ENCODE results near the gene GPR142. TPM values are rescaled to one million over a fixed set of nuclear protein-coding genes. Genes with fewer than 3 reads are reported as not detected.

GPR142 gene
- polyA plus RNA-seq, 1 donor: 0.44 TPM

GRCh38 chr17:74345433-74346241 lies 21.7 kb upstream of the GPR142 start:
- DNase-seq: no peak

- no peak for DNase-seq
Observed at GRCh38 chr17:74347646-74348045, 19.7 kb upstream of the GPR142 start.

GRCh38 chr17:74349120-74349519 lies 18.2 kb upstream of the GPR142 start:
- no peak for DNase-seq

GRCh38 chr17:74350486-74350885 lies 16.8 kb upstream of the GPR142 start:
- DNase-seq: no peak

- no peak for DNase-seq
Observed at GRCh38 chr17:74351552-74352210, 15.6 kb upstream of the GPR142 start.

GRCh38 chr17:74353446-74354060 lies 13.8 kb upstream of the GPR142 start:
- no peak for DNase-seq

- no peak for DNase-seq
Observed at GRCh38 chr17:74354123-74354522, 13.2 kb upstream of the GPR142 start.

- DNase-seq: no peak
Observed at GRCh38 chr17:74354561-74354960, 12.7 kb upstream of the GPR142 start.

GRCh38 chr17:74355065-74355464 lies 12.2 kb upstream of the GPR142 start:
- DNase-seq: no peak

GRCh38 chr17:74356646-74357465 lies 10.4 kb upstream of the GPR142 start:
- DNase-seq: no peak

- no peak for DNase-seq
Observed at GRCh38 chr17:74357466-74357809, 9.9 kb upstream of the GPR142 start.

- DNase-seq: no peak
Observed at GRCh38 chr17:74358697-74359096, 8.6 kb upstream of the GPR142 start.

GRCh38 chr17:74359916-74360315 lies 7.4 kb upstream of the GPR142 start:
- no peak for DNase-seq

GRCh38 chr17:74360899-74361229 lies 6.4 kb upstream of the GPR142 start:
- DNase-seq: no peak

GRCh38 chr17:74361230-74362068 lies 5.9 kb upstream of the GPR142 start, which contains the start of gene BTBD17:
BTBD17 (minus strand) TSS chr17:74361868; CDS start chr17:74361819, 49 bp downstream.
- DNase-seq: no peak

GRCh38 chr17:74362069-74362405 lies 5.3 kb upstream of the GPR142 start:
- no peak for DNase-seq

GRCh38 chr17:74362810-74363498 lies 4.4 kb upstream of the GPR142 start:
- DNase-seq: no peak

GRCh38 chr17:74368341-74369081 lies 1.2 kb downstream of the GPR142 start:
- DNase-seq: no peak

GRCh38 chr17:74369221-74369620 lies 1.9 kb downstream of the GPR142 start:
- DNase-seq: no peak

GRCh38 chr17:74369665-74370490 lies 2.6 kb downstream of the GPR142 start:
- DNase-seq: no peak
